Central memory CD4-positive, alpha-beta T cell (primary cell): ENCODE results near the gene ARID1B.

Experiments used
- DNase-seq: peaks from one replicate; pipeline ENCODE4 v3.0.0; 2022

Gene ARID1B

DNA sequence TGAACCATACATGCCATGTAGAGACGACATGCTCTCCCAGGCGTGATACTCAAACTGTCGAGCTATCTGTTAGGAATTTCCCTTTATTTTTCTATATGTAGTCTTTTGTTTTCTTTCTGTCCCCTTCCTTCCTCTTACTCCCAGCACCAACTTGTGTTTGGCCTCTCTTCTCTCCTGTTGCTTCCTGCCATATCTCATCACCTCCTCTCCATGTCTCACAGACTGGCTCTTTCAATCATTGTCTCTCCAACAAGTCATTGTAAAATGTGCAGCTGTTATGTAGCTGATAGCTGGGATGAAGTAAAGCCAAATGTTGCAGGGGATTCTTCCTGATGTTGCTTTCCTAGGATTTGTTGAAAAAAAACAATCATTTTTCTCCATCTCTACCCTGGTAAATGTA, 311.7 kb downstream of the ARID1B start:
- DNase-seq = no peak

DNA sequence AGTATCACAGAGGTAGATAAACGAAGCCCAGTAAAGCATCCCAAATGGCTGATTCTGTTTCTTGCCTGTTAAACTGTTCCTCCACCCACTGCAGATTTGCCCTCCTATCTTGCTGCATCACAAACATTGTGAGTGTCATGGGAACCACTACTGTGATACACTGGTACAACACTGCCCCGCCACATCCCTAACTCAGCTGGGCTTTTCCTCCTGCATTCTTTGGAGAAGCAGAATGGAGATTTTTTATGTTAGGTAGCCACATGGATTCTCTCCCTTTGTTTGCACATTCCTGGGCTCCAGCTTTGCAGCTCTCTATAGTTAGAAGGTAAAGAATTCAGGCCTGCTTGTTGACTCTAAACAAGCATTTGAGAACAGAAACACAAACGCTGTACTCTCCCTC, 312.1 kb downstream of the ARID1B start:
- no peak for DNase-seq

- no peak for DNase-seq
Measured at GRCh38 chr6:157089851-157090250, 312.7 kb downstream of the ARID1B start.

GRCh38 chr6:157090736-157091135, 313.6 kb downstream of the ARID1B start:
- DNase-seq = no peak

GRCh38 chr6:157091243-157091642, 314.1 kb downstream of the ARID1B start:
- no peak for DNase-seq

GRCh38 chr6:157091856-157092460, 314.8 kb downstream of the ARID1B start:
- no peak for DNase-seq

GRCh38 chr6:157092736-157093135, 315.6 kb downstream of the ARID1B start:
- DNase-seq = no peak

DNA sequence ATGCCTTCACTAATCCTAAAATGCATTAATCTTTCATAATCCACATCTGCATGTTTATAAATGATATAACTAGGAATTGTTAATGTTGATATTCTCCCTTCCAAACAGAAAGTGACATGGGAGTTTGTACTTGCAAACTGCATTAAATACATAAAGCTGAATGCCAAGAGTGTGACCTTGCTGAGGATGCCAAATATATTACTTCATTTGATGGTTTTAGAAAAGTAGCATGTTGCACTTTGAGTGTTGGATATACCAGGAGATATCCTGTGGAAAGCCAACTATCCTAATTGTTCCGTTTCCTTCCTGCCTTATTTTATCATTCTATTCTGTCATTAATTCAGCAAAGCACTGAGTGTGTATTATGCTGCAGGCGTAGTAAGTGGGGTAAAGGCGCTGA, 316.4 kb downstream of the ARID1B start:
- DNase-seq = no peak

GRCh38 chr6:157094038-157094437, 316.9 kb downstream of the ARID1B start:
- no peak for DNase-seq

GRCh38 chr6:157095084-157095483, 317.9 kb downstream of the ARID1B start:
- DNase-seq = no peak

DNA sequence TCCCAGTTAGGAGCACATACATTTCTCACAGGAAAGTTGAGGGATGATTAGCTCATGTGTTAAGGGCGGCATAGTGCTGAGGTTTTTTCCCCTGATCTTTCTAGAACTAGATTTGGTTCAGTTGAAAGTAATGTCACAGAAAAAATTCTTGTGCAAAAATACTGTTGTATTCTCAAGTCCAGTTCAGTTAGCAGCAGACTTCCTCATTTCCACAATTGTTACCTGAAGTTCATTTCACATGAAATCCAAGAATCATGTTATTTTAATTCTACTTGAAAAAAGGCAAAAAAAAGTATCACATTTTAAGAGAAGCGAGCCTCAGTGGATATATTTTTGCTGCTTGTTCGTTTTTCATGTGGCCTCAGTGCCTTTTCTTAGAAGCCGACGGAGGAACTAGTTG, 318.4 kb downstream of the ARID1B start:
- DNase-seq = no peak

DNA sequence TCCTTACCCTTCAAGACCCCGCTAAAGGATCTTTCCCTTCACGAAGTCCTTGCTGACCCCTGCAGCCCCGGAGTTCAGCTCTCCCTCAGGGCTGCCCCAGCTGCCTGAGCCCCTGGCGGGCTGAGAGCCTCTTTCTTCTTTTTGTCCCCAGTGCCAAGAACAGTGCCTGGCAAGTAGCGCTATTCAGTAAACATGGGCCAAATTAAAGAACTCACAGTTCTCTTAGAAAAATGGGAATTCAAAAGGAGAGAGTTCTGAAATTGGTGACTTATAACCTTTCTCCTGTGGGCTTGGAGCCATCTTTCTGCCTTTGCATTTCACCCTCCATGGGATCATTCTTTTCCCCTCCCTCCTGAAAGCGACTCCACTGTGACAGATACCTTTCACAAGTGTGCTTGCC, 318.9 kb downstream of the ARID1B start:
- DNase-seq = no peak

- no peak for DNase-seq
Measured at GRCh38 chr6:157096522-157096921, 319.3 kb downstream of the ARID1B start.

- DNase-seq = no peak
Measured at GRCh38 chr6:157097255-157097955, 320.2 kb downstream of the ARID1B start.

DNA sequence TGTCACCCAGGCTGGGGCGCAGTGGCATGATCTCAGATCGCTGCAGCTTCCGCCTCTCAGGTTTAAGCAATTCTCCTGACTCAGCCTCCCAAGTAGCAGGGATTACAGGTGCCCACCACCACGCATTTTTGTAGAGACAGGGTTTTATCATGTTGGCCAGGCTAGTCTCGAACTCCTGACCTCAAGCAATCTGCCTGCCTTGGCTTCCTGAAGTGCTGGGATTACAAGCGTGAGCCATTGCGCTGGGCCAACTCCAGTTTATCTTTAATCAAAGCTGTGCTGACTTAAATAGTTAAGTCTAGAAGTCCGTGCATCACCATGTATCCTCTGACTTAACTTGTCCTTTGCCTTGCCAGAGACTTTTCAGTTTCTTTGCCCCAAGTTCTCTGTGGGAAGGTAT, 321.8 kb downstream of the ARID1B start:
- no peak for DNase-seq

DNA sequence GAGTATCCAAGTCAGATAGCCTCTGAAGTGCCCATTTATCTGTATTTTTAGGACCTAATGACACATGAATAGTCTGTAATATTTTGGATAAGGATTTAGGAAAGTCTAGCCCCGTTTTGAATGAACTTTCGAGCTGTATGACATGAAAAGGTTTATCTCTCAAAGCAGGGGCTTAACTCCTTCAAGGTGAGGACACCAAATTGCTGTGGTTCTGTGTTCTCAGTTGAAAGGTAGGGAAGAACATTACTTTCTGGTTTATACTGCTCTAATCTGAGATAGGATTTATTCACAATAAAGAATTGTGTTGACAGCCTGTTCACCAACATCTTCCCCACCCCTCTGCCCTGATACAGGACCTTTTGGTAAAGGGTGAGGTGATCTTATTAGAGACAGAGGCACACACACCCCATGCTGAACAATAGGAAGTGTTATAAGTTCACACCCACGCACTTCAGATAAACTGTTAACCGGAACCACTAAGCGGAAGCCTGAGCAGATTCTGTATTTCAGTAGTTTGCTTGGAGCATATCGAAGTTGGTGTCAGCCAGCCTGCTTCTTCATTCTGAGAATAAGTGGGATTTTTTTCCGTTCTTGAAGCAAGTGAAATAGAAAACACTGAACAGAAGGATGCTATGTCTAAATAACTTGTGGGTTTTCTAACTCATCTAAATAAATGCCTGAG, 322.9 kb downstream of the ARID1B start:
- DNase-seq = peak; percentile 35

GRCh38 chr6:157101166-157101565, 324.0 kb downstream of the ARID1B start:
- no peak for DNase-seq

GRCh38 chr6:157104803-157105202, 327.6 kb downstream of the ARID1B start:
- DNase-seq = no peak

GRCh38 chr6:157106487-157106886, 329.3 kb downstream of the ARID1B start:
- DNase-seq = no peak

DNA sequence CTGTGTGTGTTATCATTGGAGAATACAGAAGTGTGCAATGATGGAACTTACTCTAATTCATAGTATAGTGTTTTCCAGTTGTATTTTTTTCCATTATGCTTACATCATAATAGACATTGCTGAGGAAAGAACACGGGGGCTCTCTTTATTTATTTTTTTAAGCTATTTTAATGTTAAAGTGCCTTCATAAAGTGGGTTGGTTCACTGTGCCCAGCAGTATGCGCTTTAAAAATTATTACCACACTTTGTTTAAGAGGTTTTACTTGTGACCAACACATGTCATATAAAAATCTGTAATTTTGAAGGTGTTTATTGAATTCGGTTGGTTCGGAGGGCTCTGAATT, 330.4 kb downstream of the ARID1B start:
- no peak for DNase-seq

DNA sequence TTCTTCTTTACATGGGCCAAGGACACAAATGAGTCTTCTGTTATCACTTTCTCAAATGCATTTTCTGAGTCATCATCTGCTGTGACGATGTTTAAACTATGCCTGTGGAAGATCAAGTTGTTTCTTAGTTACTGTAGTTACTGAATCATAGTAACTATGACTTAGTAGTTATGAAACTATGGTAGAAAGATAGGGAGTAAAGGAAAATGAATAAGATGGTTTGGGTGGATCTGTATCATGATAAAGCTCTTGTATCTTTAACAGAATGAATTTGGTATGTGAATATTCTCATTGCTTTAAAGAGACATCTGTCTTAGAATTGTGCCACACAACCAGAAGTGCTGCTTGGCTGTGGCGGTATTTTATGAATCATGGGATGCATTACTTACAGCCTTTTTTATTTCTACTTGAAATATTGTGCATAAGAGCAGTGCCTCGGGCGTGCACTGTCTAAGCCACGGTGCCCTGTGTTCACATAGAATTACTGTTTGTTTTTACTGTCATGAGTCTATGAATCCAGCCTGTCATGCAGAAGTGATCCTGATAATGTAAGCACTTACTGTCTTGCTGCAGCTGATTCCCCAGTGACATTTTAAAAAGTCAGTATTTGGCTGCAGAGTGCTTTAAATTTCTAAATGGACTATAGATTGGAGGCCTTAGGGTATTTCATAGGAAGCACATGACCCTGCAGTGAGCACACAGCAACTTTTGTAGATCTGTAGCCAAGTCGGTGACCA, 330.9 kb downstream of the ARID1B start:
- no peak for DNase-seq

DNA sequence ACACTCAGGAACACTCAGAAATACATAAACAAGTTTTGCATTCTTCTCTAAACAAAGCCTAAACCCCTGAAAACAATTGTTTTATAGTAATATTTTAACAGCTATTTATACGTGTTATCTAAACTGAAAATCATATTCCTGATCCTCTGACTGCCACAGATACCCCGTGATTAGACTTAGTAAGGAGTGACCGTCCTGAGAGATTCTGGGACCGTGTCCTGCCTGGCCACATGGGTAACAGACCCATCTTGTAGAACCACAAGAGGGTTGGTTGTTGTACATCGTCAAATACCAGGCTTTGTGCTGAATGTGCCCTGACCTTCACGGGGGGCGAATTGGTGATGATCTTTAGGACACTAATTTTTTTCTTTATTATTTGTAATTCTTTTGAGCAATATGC, 331.7 kb downstream of the ARID1B start:
- DNase-seq = no peak

- DNase-seq = no peak
Measured at GRCh38 chr6:157110607-157111006, 333.4 kb downstream of the ARID1B start.

- DNase-seq = no peak
Measured at GRCh38 chr6:157113389-157113788, 336.2 kb downstream of the ARID1B start.
